HCT116 (cell line): ENCODE measurements around the gene PACRG. TPM values are rescaled to one million over a fixed set of nuclear protein-coding genes. Genes with fewer than 3 reads are reported as not detected.

ENCODE experiments used
- ATAC-seq: fragments of 200-7000 bp; cut with Tn5 transposase; 2 replicates; pipeline ENCODE4 v1.9.1; 2020; ENCODE audit warnings: mild to moderate bottlenecking, moderate library complexity
- BruUV-seq: library from RNA; stranded (reverse); fragments of 400-500 nt; replicated peaks from 2 replicates; lab custom pipeline; 2021; lab: Mats Ljungman, UMichigan
- CTCF ChIA-PET: fragments of 300-600 bp; sonication (Branson Sonifier 250); formaldehyde crosslinking; loops from one replicate; lab custom pipeline; 2021; ENCODE audit warnings: antibody characterized with exemption; lab: Charles Lee
- POLR2A ChIA-PET: fragments of 300-600, 350-600 bp; sonication (Branson Sonifier 250); formaldehyde crosslinking; loops from one replicate; lab custom pipeline; 2021; ENCODE audit warnings: antibody characterized with exemption; lab: Charles Lee
- RAD21 ChIA-PET, 2 experiments: fragments of 300-600 bp; sonication (Branson Sonifier 250); formaldehyde crosslinking; loops; one replicate each; lab custom pipeline; 2023; ENCODE audit warnings: low total read pairs in 2 of 2; ENCODE audit not compliant: uncharacterized antibody in 2 of 2, unreplicated experiment in 2 of 2, low non-redundant PET in 1 of 2; lab: Charles Lee
- DNase-seq: peaks from one replicate; pipeline ENCODE4 v3.0.0-alpha.2; 2010; ENCODE audit warnings: low read depth, low spot score
- H2AFZ ChIP-seq: fragments of 200-600 bp; shearing (Covaris generic), sonication (generic); 2 replicates; pipeline ENCODE4 v1.6.1; 2017; ENCODE audit warnings: low read depth, mixed run types, mixed read lengths, antibody characterized with exemption, low read length; ENCODE audit not compliant: poor library complexity, severe bottlenecking
- H3K27ac ChIP-seq: 2 replicates; pipeline ENCODE4 v1.5.1; 2012; ENCODE audit warnings: low read depth, low read length
- H3K27me3 ChIP-seq: fragments of 200-600 bp; sonication (generic); 2 replicates; pipeline ENCODE4 v1.6.1; 2016; ENCODE audit warnings: mixed run types, low read length, mixed read lengths; ENCODE audit not compliant: insufficient read depth
- H3K36me3 ChIP-seq, 2 experiments: fragments of 200-500 bp in 1 of 2; fragments of 200-600 bp in 1 of 2; sonication (Bioruptor generic) in 1 of 2; sonication (generic) in 1 of 2; 2 replicates each; pipeline versions ENCODE4 v1.5.1 to v1.6.1; 2014 to 2016; ENCODE audit warnings: low read length in 2 of 2, inconsistent platforms in 1 of 2, mixed read lengths in 1 of 2, mixed run types in 1 of 2; ENCODE audit not compliant: insufficient read depth in 2 of 2, control insufficient read depth in 1 of 2
- H3K4me1 ChIP-seq, 2 experiments: fragments of 200-600 bp in 1 of 2; sonication (generic) in 1 of 2; 2 replicates each; pipeline versions ENCODE4 v1.5.1 to v1.6.1; 2012 to 2017; ENCODE audit warnings: low read length in 2 of 2, inconsistent platforms in 1 of 2, mild to moderate bottlenecking in 1 of 2, mixed read lengths in 1 of 2, mixed run types in 1 of 2, moderate library complexity in 1 of 2; ENCODE audit not compliant: insufficient read depth in 2 of 2, control insufficient read depth in 1 of 2
- H3K4me2 ChIP-seq: fragments of 200-600 bp; sonication (generic); 2 replicates; pipeline ENCODE4 v1.6.1; 2017; ENCODE audit warnings: mixed run types, low read length, mixed read lengths
- H3K4me3 ChIP-seq, 2 experiments: fragments of 200-600 bp in 1 of 2; sonication (generic) in 1 of 2; replicated peaks in 1 of 2; 2 replicates each; pipeline ENCODE4 v1.5.1; 2011 to 2016; ENCODE audit warnings: low read length in 2 of 2, control low read depth in 1 of 2, low read depth in 1 of 2, mild to moderate bottlenecking in 1 of 2, mixed read lengths in 1 of 2, mixed run types in 1 of 2
- H3K79me2 ChIP-seq: fragments of 200-600 bp; sonication (generic); 2 replicates; pipeline ENCODE4 v1.6.1; 2017; ENCODE audit warnings: mild to moderate bottlenecking, mixed run types, low read length, moderate library complexity, mixed read lengths; ENCODE audit not compliant: insufficient read depth
- H3K9ac ChIP-seq: fragments of 200-600 bp; sonication (generic); 2 replicates; pipeline ENCODE4 v1.6.1; 2016; ENCODE audit warnings: low read length, mixed read lengths
- H3K9me2 ChIP-seq: fragments of 200-600 bp; sonication (generic), shearing (Covaris generic); 2 replicates; pipeline ENCODE4 v1.6.1; 2017; ENCODE audit warnings: mixed run types, mild to moderate bottlenecking, moderate library complexity; ENCODE audit not compliant: insufficient read depth
- H3K9me3 ChIP-seq, 2 experiments: fragments of 200-500 bp in 1 of 2; fragments of 200-600 bp in 1 of 2; sonication (Bioruptor generic) in 1 of 2; sonication (generic) in 1 of 2; 2 replicates each; pipeline ENCODE4 v1.6.1; 2014 to 2017; ENCODE audit warnings: low read length in 2 of 2, mixed read lengths in 2 of 2, inconsistent platforms in 1 of 2, low read depth in 1 of 2, mild to moderate bottlenecking in 1 of 2, mixed run types in 1 of 2, moderate library complexity in 1 of 2; ENCODE audit not compliant: control insufficient read depth in 1 of 2, insufficient read depth in 1 of 2
- H4K20me1 ChIP-seq: fragments of 200-600 bp; sonication (generic), shearing (Covaris generic); 2 replicates; pipeline ENCODE4 v1.6.1; 2017; ENCODE audit warnings: mixed run types, mild to moderate bottlenecking, moderate library complexity; ENCODE audit not compliant: insufficient read depth
- ATF3 ChIP-seq: IDR thresholded peaks from 2 replicates; pipeline ENCODE4 v1.6.1; 2012
- CBX3 ChIP-seq: IDR thresholded peaks from 2 replicates; pipeline ENCODE4 v1.6.1; 2012; ENCODE audit warnings: low read depth
- CEBPB ChIP-seq: IDR thresholded peaks from 2 replicates; pipeline ENCODE4 v1.6.1; 2012; ENCODE audit warnings: low read depth
- CTCF ChIP-seq, 3 experiments: fragments of 200-600 bp in 1 of 3; sonication (generic) in 1 of 3; IDR thresholded peaks in 2 of 3; conservative IDR thresholded peaks in 1 of 3; 2 replicates each; pipeline ENCODE4 v1.5.1; 2012 to 2017; ENCODE audit warnings: low read depth in 2 of 3, low read length in 2 of 3, antibody characterized with exemption in 1 of 3, borderline replicate concordance in 1 of 3, control low read depth in 1 of 3, mild to moderate bottlenecking in 1 of 3, mixed read lengths in 1 of 3, mixed run types in 1 of 3, moderate library complexity in 1 of 3; ENCODE audit not compliant: insufficient read depth in 1 of 3
- EGR1 ChIP-seq: IDR thresholded peaks from 2 replicates; pipeline ENCODE4 v1.6.1; 2012; ENCODE audit warnings: low read depth
- ELF1 ChIP-seq: IDR thresholded peaks from 2 replicates; pipeline ENCODE4 v1.6.1; 2012; ENCODE audit warnings: low read depth, borderline replicate concordance
- EZH2 ChIP-seq: fragments of 200-600 bp; sonication (generic); IDR thresholded peaks from 2 replicates; pipeline ENCODE4 v1.6.1; 2017; ENCODE audit warnings: antibody characterized with exemption, mixed run types
- FOSL1 ChIP-seq: IDR thresholded peaks from 2 replicates; pipeline ENCODE4 v1.6.1; 2012; ENCODE audit warnings: low read depth
- JUND ChIP-seq: IDR thresholded peaks from 2 replicates; pipeline ENCODE4 v1.6.1; 2012
- POLR2A ChIP-seq: IDR thresholded peaks from 2 replicates; pipeline ENCODE4 v1.7.0; 2011; ENCODE audit warnings: borderline replicate concordance; ENCODE audit not compliant: insufficient read depth, insufficient read length; ENCODE audit errors: extremely low read depth
- SIN3A ChIP-seq: IDR thresholded peaks from 2 replicates; pipeline ENCODE4 v1.6.1; 2012; ENCODE audit warnings: low read depth
- SRF ChIP-seq: IDR thresholded peaks from 2 replicates; pipeline ENCODE4 v1.6.1; 2012; ENCODE audit warnings: low read depth
- TCF7L2 ChIP-seq: IDR thresholded peaks from 2 replicates; pipeline ENCODE4 v1.7.0; 2011; ENCODE audit warnings: borderline replicate concordance, inconsistent platforms; ENCODE audit not compliant: insufficient read depth, insufficient read length; ENCODE audit errors: extremely low read depth
- YY1 ChIP-seq: IDR thresholded peaks from 2 replicates; pipeline ENCODE4 v1.6.1; 2011; ENCODE audit warnings: low read length, low read depth, moderate library complexity, mild to moderate bottlenecking; ENCODE audit not compliant: insufficient replicate concordance; ENCODE audit errors: extremely low read depth
- ZFX ChIP-seq: fragments of 450-650 bp; IDR thresholded peaks from 2 replicates; pipeline ENCODE4 v1.6.1; 2017
- intact Hi-C: fragments of 100-400 bp; cut with micrococcal nuclease; formaldehyde crosslinking; loops from 2 replicates; pipeline ENCODE4 v1.10.0; 2022
- total RNA-seq: library from RNA; stranded (reverse); gene quantifications from one replicate; pipeline ENCODE4 v1.2.1, GENCODE V29; 2021; ENCODE audit not compliant: unreplicated experiment
- TF ChIP-seq, protein P1 (sequence below): IDR thresholded peaks from 2 replicates; pipeline ENCODE4 v1.6.1; 2012
- TF ChIP-seq, protein P2 (sequence below): IDR thresholded peaks from 2 replicates; pipeline ENCODE4 v1.6.1; 2011; ENCODE audit warnings: mild to moderate bottlenecking, low read length, moderate library complexity; ENCODE audit not compliant: insufficient replicate concordance; ENCODE audit errors: extremely low read depth

The PACRG gene
- total RNA-seq, 1 experiment from 2014 or later = 0.71 TPM

- no peaks in the 10 kb centered on the region for H3K4me1 ChIP-seq
- no peak for TF ChIP-seq POLR2A
- no peak for TF ChIP-seq CBX3
- no peak for TF ChIP-seq CEBPB
- TF ChIP-seq, all 23 proteins: peak for 0
- H3K4me2 ChIP-seq = no peak overlapping the region
- ATAC-seq (no peak), DNase-seq (no peak)
- no peaks in the 10 kb centered on the region for H3K79me2 ChIP-seq
- CTCF ChIA-PET = no interaction called here
- no peaks in the 10 kb centered on the region for H3K27me3 ChIP-seq
- no peaks in the 10 kb centered on the region for H3K9me3 ChIP-seq
- POLR2A ChIA-PET = no interaction called here
- H3K9me2 ChIP-seq = no peaks in the 10 kb centered on the region
- H3K27ac ChIP-seq = no peak overlapping the region
- no peak overlapping the region for H3K9ac ChIP-seq
- H3K4me3 ChIP-seq = no peak overlapping the region
- H3K36me3 ChIP-seq = no peaks in the 10 kb centered on the region
- H2AFZ ChIP-seq = no peak overlapping the region
- no TSS peak for BruUV-seq
- RAD21 ChIA-PET = no interaction called here
- intact Hi-C loops = no loop called here
- no peaks in the 10 kb centered on the region for H4K20me1 ChIP-seq
Measured at GRCh38 chr6:163008186-163008585, 280.4 kb downstream of the PACRG start.

DNA sequence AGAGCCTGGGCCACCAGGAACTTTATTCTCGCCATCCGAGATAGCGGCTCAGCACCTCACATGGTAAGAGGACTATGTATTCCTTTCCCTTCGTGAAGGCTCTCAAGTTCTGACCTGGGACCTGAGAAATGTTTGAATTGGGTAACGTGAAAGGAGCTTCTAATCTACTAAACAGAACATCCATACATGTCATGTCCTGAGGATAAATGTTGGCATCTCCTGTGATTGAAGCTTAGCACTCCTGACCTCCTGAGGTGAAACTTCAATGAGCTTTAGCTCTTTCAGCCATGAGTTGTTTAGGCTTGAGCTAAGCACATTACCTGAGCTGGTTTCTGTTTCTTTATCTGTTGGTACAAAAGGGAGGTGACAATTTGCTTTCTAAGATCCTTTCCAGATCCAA, 280.9 kb downstream of the PACRG start:
- no TSS peak for BruUV-seq
- CTCF ChIA-PET = no interaction called here
- Histone ChIP-seq H3K27ac (no peak overlapping the region), H3K27me3 (no peaks in the 10 kb centered on the region), H3K4me1 (no peaks in the 10 kb centered on the region), H3K9me2 (no peaks in the 10 kb centered on the region), H3K4me3 (no peak overlapping the region), H3K9ac (no peak overlapping the region), H4K20me1 (no peaks in the 10 kb centered on the region), H3K36me3 (no peaks in the 10 kb centered on the region), H2AFZ (no peak overlapping the region), H3K9me3 (no peaks in the 10 kb centered on the region), H3K4me2 (no peak overlapping the region), H3K79me2 (no peaks in the 10 kb centered on the region)
- RAD21 ChIA-PET = no interaction called here
- POLR2A ChIA-PET = no interaction called here
- DNase-seq = no peak
- no peak for ATAC-seq
- intact Hi-C loops = no loop called here
- TF ChIP-seq POLR2A = no peak
- TF ChIP-seq SRF = no peak
- no peak for TF ChIP-seq FOSL1
- TF ChIP-seq SIN3A = no peak
- TF ChIP-seq ELF1 = no peak
- TF ChIP-seq, protein P1, sequence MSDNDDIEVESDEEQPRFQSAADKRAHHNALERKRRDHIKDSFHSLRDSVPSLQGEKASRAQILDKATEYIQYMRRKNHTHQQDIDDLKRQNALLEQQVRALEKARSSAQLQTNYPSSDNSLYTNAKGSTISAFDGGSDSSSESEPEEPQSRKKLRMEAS = no peak
- TF ChIP-seq ATF3 = no peak
- no peak for TF ChIP-seq CTCF (IDR thresholded peaks at IDR 0.05 in 2 of 3, conservative IDR thresholded peaks at IDR 0.05 in 1 of 3; ENCODE audit: borderline replicate concordance in 1 of 3, insufficient read depth in 1 of 3, low read depth in 2 of 3, low read length in 2 of 3)
- TF ChIP-seq TCF7L2 = no peak
- no peak for TF ChIP-seq EZH2
- no peak for TF ChIP-seq JUND
- TF ChIP-seq ZFX = no peak
- no peak for TF ChIP-seq YY1
- TF ChIP-seq EGR1 = no peak
- TF ChIP-seq, protein P2, sequence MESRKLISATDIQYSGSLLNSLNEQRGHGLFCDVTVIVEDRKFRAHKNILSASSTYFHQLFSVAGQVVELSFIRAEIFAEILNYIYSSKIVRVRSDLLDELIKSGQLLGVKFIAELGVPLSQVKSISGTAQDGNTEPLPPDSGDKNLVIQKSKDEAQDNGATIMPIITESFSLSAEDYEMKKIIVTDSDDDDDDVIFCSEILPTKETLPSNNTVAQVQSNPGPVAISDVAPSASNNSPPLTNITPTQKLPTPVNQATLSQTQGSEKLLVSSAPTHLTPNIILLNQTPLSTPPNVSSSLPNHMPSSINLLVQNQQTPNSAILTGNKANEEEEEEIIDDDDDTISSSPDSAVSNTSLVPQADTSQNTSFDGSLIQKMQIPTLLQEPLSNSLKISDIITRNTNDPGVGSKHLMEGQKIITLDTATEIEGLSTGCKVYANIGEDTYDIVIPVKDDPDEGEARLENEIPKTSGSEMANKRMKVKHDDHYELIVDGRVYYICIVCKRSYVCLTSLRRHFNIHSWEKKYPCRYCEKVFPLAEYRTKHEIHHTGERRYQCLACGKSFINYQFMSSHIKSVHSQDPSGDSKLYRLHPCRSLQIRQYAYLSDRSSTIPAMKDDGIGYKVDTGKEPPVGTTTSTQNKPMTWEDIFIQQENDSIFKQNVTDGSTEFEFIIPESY = no peak
- no peak for TF ChIP-seq CBX3
- no peak for TF ChIP-seq CEBPB
